Vagina (tissue), 2 donors: ENCODE measurements around the gene YBX1. TPM values are rescaled to one million over a fixed set of nuclear protein-coding genes. Genes with fewer than 3 reads are reported as not detected.

Experiments
- DNase-seq, 2 donors: peaks; one replicate each; pipeline ENCODE4 v3.0.0-alpha.2; 2017; ENCODE audit errors: extremely low spot score in 2 of 2
- H3K27ac ChIP-seq: fragments of 200-600 bp; sonication (generic); one replicate; pipeline ENCODE4 v1.5.1; 2019
- H3K27me3 ChIP-seq: fragments of 200-600 bp; sonication (generic); one replicate; pipeline ENCODE4 v1.5.1; 2019
- H3K36me3 ChIP-seq, 2 donors: fragments of 200-600 bp; sonication (generic); one replicate each; pipeline ENCODE4 v1.5.1; 2017 to 2019
- H3K4me1 ChIP-seq: fragments of 200-600 bp; sonication (generic); one replicate; pipeline ENCODE4 v1.5.1; 2019
- H3K4me3 ChIP-seq, 2 donors: fragments of 200-600 bp; sonication (generic); 1 replicate in 1 of 2; 2 replicates in 1 of 2; pipeline ENCODE4 v1.5.1; 2016 to 2019
- H3K9me3 ChIP-seq: fragments of 200-600 bp; sonication (generic); one replicate; pipeline ENCODE4 v1.5.1; 2019
- CTCF ChIP-seq, 3 experiments: fragments of 450-650 bp in 2 of 3; fragments of 200-600 bp in 1 of 3; sonication (generic) in 1 of 3; IDR thresholded peaks; one replicate each; pipeline ENCODE4 v1.5.1; 2017 to 2019; ENCODE audit warnings: antibody characterized with exemption in 3 of 3, mild to moderate bottlenecking in 2 of 3, moderate library complexity in 2 of 3
- POLR2A ChIP-seq, 2 donors: fragments of 450-650 bp; IDR thresholded peaks; one replicate each; pipeline ENCODE4 v1.6.1; 2017; ENCODE audit warnings: antibody characterized with exemption in 2 of 2, mild to moderate bottlenecking in 2 of 2, moderate library complexity in 2 of 2
- POLR2AphosphoS5 ChIP-seq, 2 donors: sonication (generic); formaldehyde crosslinking; IDR thresholded peaks; one replicate each; pipeline ENCODE4 v1.9.0; 2017; ENCODE audit warnings: antibody characterized with exemption in 2 of 2, mild to moderate bottlenecking in 2 of 2, low read depth in 1 of 2; ENCODE audit not compliant: insufficient read depth in 1 of 2
- intact Hi-C: fragments of 100-400 bp; cut with DNase I; formaldehyde crosslinking; loops from one replicate; pipeline ENCODE4 v1.15.1; 2023
- total RNA-seq: library from RNA; depleted of rRNA; stranded (reverse); fragments of >200 nt; gene quantifications from one replicate; pipeline ENCODE4 v1.2.3, GENCODE V29; 2016

The YBX1 gene
- total RNA-seq, 1 donor from 2014 or later, result 397 TPM

- H3K27me3 ChIP-seq, result no peaks in the 10 kb centered on the region
- H3K9me3 ChIP-seq, result no peaks in the 10 kb centered on the region
- intact Hi-C loops, result no loop called here
- no peak overlapping the region for H3K4me3 ChIP-seq
- H3K36me3 ChIP-seq, result peaks cover 0 to 51% of the 10 kb centered on the region in 2 donors
- no peak overlapping the region for H3K27ac ChIP-seq
- no peak for DNase-seq
- TF ChIP-seq POLR2AphosphoS5 (IDR thresholded peaks at IDR 0.05; ENCODE audit: insufficient read depth in 1 of 2, low read depth in 1 of 2) (no peak), CTCF (IDR thresholded peaks at IDR 0.05) (no peak), POLR2A (IDR thresholded peaks at IDR 0.05) (no peak)
- H3K4me1 ChIP-seq, result no peaks in the 10 kb centered on the region
Measured at GRCh38 chr1:42670425-42670824, 11.8 kb upstream of the YBX1 start.

- H3K36me3 ChIP-seq, result peaks cover 0 to 18% of the 10 kb centered on the region in 2 donors
- intact Hi-C loops, result no loop called here
Measured at GRCh38 chr1:42674214-42674613, 8.0 kb upstream of the YBX1 start.

GRCh38 chr1:42674682-42675081 lies 7.5 kb upstream of the YBX1 start:
- intact Hi-C loops, result no loop called here
- peaks cover 0 to 18% of the 10 kb centered on the region in 2 donors for H3K36me3 ChIP-seq
- H3K27ac ChIP-seq, result no peak overlapping the region
- no peaks in the 10 kb centered on the region for H3K9me3 ChIP-seq
- H3K4me3 ChIP-seq, result no peak overlapping the region
- TF ChIP-seq CTCF (IDR thresholded peaks at IDR 0.05) (no peak), POLR2A (IDR thresholded peaks at IDR 0.05) (no peak), POLR2AphosphoS5 (IDR thresholded peaks at IDR 0.05; ENCODE audit: insufficient read depth in 1 of 2, low read depth in 1 of 2) (no peak)
- H3K27me3 ChIP-seq, result no peaks in the 10 kb centered on the region
- no peak for DNase-seq
- H3K4me1 ChIP-seq, result no peaks in the 10 kb centered on the region

More at GRCh38 chr1:42674214-42674613, 8.0 kb upstream of the YBX1 start:
- Histone ChIP-seq H3K27me3 (no peaks in the 10 kb centered on the region), H3K9me3 (no peaks in the 10 kb centered on the region), H3K27ac (no peak overlapping the region), H3K4me1 (no peaks in the 10 kb centered on the region), H3K4me3 (no peak overlapping the region)
- DNase-seq, result no peak
- no peak for TF ChIP-seq CTCF (IDR thresholded peaks at IDR 0.05)
- no peak for TF ChIP-seq POLR2AphosphoS5 (IDR thresholded peaks at IDR 0.05; ENCODE audit: insufficient read depth in 1 of 2, low read depth in 1 of 2)
- no peak for TF ChIP-seq POLR2A (IDR thresholded peaks at IDR 0.05)

GRCh38 chr1:42675467-42675866 lies 6.8 kb upstream of the YBX1 start:
- no peak overlapping the region for H3K27ac ChIP-seq
- H3K4me1 ChIP-seq, result peaks cover 3% of the 10 kb centered on the region
- H3K36me3 ChIP-seq, result peaks cover 0 to 10% of the 10 kb centered on the region in 2 donors
- H3K27me3 ChIP-seq, result no peaks in the 10 kb centered on the region
- intact Hi-C loops, result no loop called here
- TF ChIP-seq CTCF (IDR thresholded peaks at IDR 0.05) (no peak), POLR2AphosphoS5 (IDR thresholded peaks at IDR 0.05; ENCODE audit: insufficient read depth in 1 of 2, low read depth in 1 of 2) (no peak), POLR2A (IDR thresholded peaks at IDR 0.05) (no peak)
- H3K9me3 ChIP-seq, result no peaks in the 10 kb centered on the region
- no peak overlapping the region for H3K4me3 ChIP-seq
- no peak for DNase-seq

- no peak overlapping the region for H3K4me3 ChIP-seq
- H3K4me1 ChIP-seq, result peaks cover 13% of the 10 kb centered on the region
- TF ChIP-seq POLR2AphosphoS5 (IDR thresholded peaks at IDR 0.05; ENCODE audit: insufficient read depth in 1 of 2, low read depth in 1 of 2) (no peak), CTCF (IDR thresholded peaks at IDR 0.05) (no peak), POLR2A (IDR thresholded peaks at IDR 0.05) (no peak)
- no peaks in the 10 kb centered on the region for H3K9me3 ChIP-seq
- H3K27ac ChIP-seq, result no peak overlapping the region
- DNase-seq, result no peak
- intact Hi-C loops, result no loop called here
- H3K27me3 ChIP-seq, result no peaks in the 10 kb centered on the region
- H3K36me3 ChIP-seq, result peaks cover 0 to 4% of the 10 kb centered on the region in 2 donors
Measured at GRCh38 chr1:42676534-42677087, 5.6 kb upstream of the YBX1 start.
